ENCODE results near the gene DOCK2. TPM values are rescaled to one million over a fixed set of nuclear protein-coding genes. Genes with fewer than 3 reads are reported as not detected.

DOCK2 gene
- total RNA-seq, 1 experiment from 2014 or later, result 1.4 TPM

GRCh38 chr5:169869066-169869465 lies 232.0 kb downstream of the DOCK2 start:
- ATAC-seq (no peak), DNase-seq (ENCODE audit: low read depth, low spot score) (no peak)
- no peaks in the 10 kb centered on the region for H3K4me1 ChIP-seq (ENCODE audit: control insufficient read depth, insufficient read depth, low read length)
- no TSS peak for BruUV-seq (replicated peaks)
- ChIA-PET CTCF (no interaction called here), POLR2A (no interaction called here)
- no peaks in the 10 kb centered on the region for H3K36me3 ChIP-seq (ENCODE audit: control insufficient read depth, insufficient read depth, low read length)
- no peak overlapping the region for H3K4me3 ChIP-seq (ENCODE audit: low read depth in 2 of 2, low read length in 2 of 2)
- H3K27me3 ChIP-seq (ENCODE audit: control insufficient read depth, insufficient read depth, low read length), result no peaks in the 10 kb centered on the region
- in situ Hi-C loops (cut with HindIII; ENCODE audit: low pct_unique_long_range_greater_than_20kb, low sequenced_read_pairs), result no loop called here
- intact Hi-C loops (cut with micrococcal nuclease; ENCODE audit: unreplicated experiment), result no loop called here
- no peak overlapping the region for H3K27ac ChIP-seq (ENCODE audit: low read length)
- no peak for TF ChIP-seq CTCF (IDR thresholded peaks at IDR 0.05)
- TF ChIP-seq POLR2AphosphoS5 (IDR thresholded peaks at IDR 0.05; ENCODE audit: low read depth, low read length), result no peak
- no peak for TF ChIP-seq REST (IDR thresholded peaks at IDR 0.05; ENCODE audit: insufficient read depth in 1 of 2, low read depth in 2 of 2, low read length in 1 of 2)
- TF ChIP-seq SIN3A (IDR thresholded peaks at IDR 0.05; ENCODE audit: borderline replicate concordance, insufficient read depth, low read depth, low read length), result no peak
- TF ChIP-seq TCF7L2 (IDR thresholded peaks at IDR 0.05; ENCODE audit: low read depth, low read length), result no peak
- H3K9me3 ChIP-seq (ENCODE audit: control insufficient read depth, insufficient read depth, low read depth, low read length), result no peaks in the 10 kb centered on the region

GRCh38 chr5:169870211-169870610 lies 233.1 kb downstream of the DOCK2 start:
- Histone ChIP-seq H3K27me3 (ENCODE audit: control insufficient read depth, insufficient read depth, low read length) (no peaks in the 10 kb centered on the region), H3K27ac (ENCODE audit: low read length) (no peak overlapping the region), H3K36me3 (ENCODE audit: control insufficient read depth, insufficient read depth, low read length) (no peaks in the 10 kb centered on the region), H3K4me3 (ENCODE audit: low read depth in 2 of 2, low read length in 2 of 2) (no peak overlapping the region), H3K4me1 (ENCODE audit: control insufficient read depth, insufficient read depth, low read length) (no peaks in the 10 kb centered on the region), H3K9me3 (ENCODE audit: control insufficient read depth, insufficient read depth, low read depth, low read length) (no peaks in the 10 kb centered on the region)
- DNase-seq (ENCODE audit: low read depth, low spot score) (no peak), ATAC-seq (no peak)
- intact Hi-C loops (cut with micrococcal nuclease; ENCODE audit: unreplicated experiment) (no loop called here), in situ Hi-C loops (cut with HindIII; ENCODE audit: low pct_unique_long_range_greater_than_20kb, low sequenced_read_pairs) (no loop called here)
- no peak for TF ChIP-seq REST (IDR thresholded peaks at IDR 0.05; ENCODE audit: insufficient read depth in 1 of 2, low read depth in 2 of 2, low read length in 1 of 2)
- no peak for TF ChIP-seq TCF7L2 (IDR thresholded peaks at IDR 0.05; ENCODE audit: low read depth, low read length)
- TF ChIP-seq POLR2AphosphoS5 (IDR thresholded peaks at IDR 0.05; ENCODE audit: low read depth, low read length), result no peak
- no peak for TF ChIP-seq CTCF (IDR thresholded peaks at IDR 0.05)
- TF ChIP-seq SIN3A (IDR thresholded peaks at IDR 0.05; ENCODE audit: borderline replicate concordance, insufficient read depth, low read depth, low read length), result no peak
- ChIA-PET POLR2A (no interaction called here), CTCF (no interaction called here)
- BruUV-seq (replicated peaks), result no TSS peak
